A673 (cell line): ENCODE measurements around the gene ATRNL1. TPM values are rescaled to one million over a fixed set of nuclear protein-coding genes. Genes with fewer than 3 reads are reported as not detected.

Source experiments
- BruUV-seq: library from RNA; stranded (reverse); fragments of 400-500 nt; replicated peaks from 2 replicates; lab custom pipeline; 2021; lab: Mats Ljungman, UMichigan
- CTCF ChIA-PET: fragments of 300-600 bp; sonication (Branson Sonifier 250); formaldehyde crosslinking; loops from one replicate; lab custom pipeline; 2022; ENCODE audit warnings: antibody characterized with exemption; lab: Charles Lee
- POLR2A ChIA-PET: fragments of 300-600 bp; sonication (Branson Sonifier 250); formaldehyde crosslinking; loops from one replicate; lab custom pipeline; 2022; ENCODE audit warnings: antibody characterized with exemption; ENCODE audit not compliant: low non-redundant PET; lab: Charles Lee
- DNase-seq: peaks from one replicate; pipeline ENCODE4 v3.0.0-alpha.2; 2015; ENCODE audit warnings: low spot score
- H3K27ac ChIP-seq: fragments of 200-600 bp; sonication (generic); 2 replicates; pipeline ENCODE4 v1.5.1; 2016; ENCODE audit warnings: mixed run types, low read depth, mild to moderate bottlenecking, mixed read lengths, antibody characterized with exemption, low read length; ENCODE audit not compliant: poor library complexity, severe bottlenecking
- H3K27me3 ChIP-seq: fragments of 200-600 bp; sonication (generic); replicated peaks from 2 replicates; pipeline ENCODE4 v1.6.1; 2017; ENCODE audit warnings: mixed run types, low read depth, mild to moderate bottlenecking, mixed read lengths, antibody characterized with exemption, low read length; ENCODE audit not compliant: insufficient read depth, poor library complexity
- H3K36me3 ChIP-seq: fragments of 200-600 bp; sonication (generic); 2 replicates; pipeline ENCODE4 v1.6.1; 2016; ENCODE audit warnings: mixed run types, mild to moderate bottlenecking, mixed read lengths, antibody characterized with exemption, low read length; ENCODE audit not compliant: insufficient read depth, poor library complexity, severe bottlenecking
- H3K4me1 ChIP-seq: fragments of 200-600 bp; sonication (generic); 2 replicates; pipeline ENCODE4 v1.6.1; 2017; ENCODE audit warnings: mixed run types, mild to moderate bottlenecking, mixed read lengths, antibody characterized with exemption, low read length; ENCODE audit not compliant: insufficient read depth, poor library complexity, severe bottlenecking
- H3K4me3 ChIP-seq: fragments of 200-600 bp; sonication (generic); 2 replicates; pipeline ENCODE4 v1.5.1; 2016; ENCODE audit warnings: low read depth, mixed run types, mild to moderate bottlenecking, mixed read lengths, low read length; ENCODE audit not compliant: poor library complexity, severe bottlenecking
- H3K9me3 ChIP-seq: fragments of 200-600 bp; sonication (generic); 2 replicates; pipeline ENCODE4 v1.6.1; 2016; ENCODE audit warnings: mixed run types, low read depth, mild to moderate bottlenecking, mixed read lengths, antibody characterized with exemption, low read length; ENCODE audit not compliant: poor library complexity, severe bottlenecking
- CTCF ChIP-seq: fragments of 300-800, 200-600 bp; sonication (generic); conservative IDR thresholded peaks from 2 replicates; pipeline ENCODE4 v1.5.1; 2017; ENCODE audit warnings: low read depth, mild to moderate bottlenecking, antibody characterized with exemption, low read length, moderate library complexity, mixed read lengths
- EZH2 ChIP-seq: fragments of 200-600 bp; sonication (generic); IDR thresholded peaks from 2 replicates; pipeline ENCODE4 v1.6.1; 2017; ENCODE audit warnings: borderline replicate concordance, low read depth, mild to moderate bottlenecking, mixed read lengths, antibody characterized with exemption, low read length; ENCODE audit not compliant: poor library complexity, severe bottlenecking
- intact Hi-C: fragments of 100-400 bp; cut with micrococcal nuclease; formaldehyde crosslinking; loops from one replicate; pipeline ENCODE4 v1.10.0; 2022; ENCODE audit not compliant: unreplicated experiment
- total RNA-seq: library from RNA; stranded (reverse); gene quantifications from 2 replicates; pipeline ENCODE4 v1.2.3, GENCODE V29; 2021

Gene ATRNL1
- total RNA-seq, 1 experiment from 2014 or later: 3.0 TPM

GRCh38 chr10:115937768-115938056 lies 844.5 kb downstream of the ATRNL1 start:
- H3K4me3 ChIP-seq: no peak overlapping the region
- TF ChIP-seq EZH2 (no peak), CTCF (no peak)
- peaks cover 3% of the 10 kb centered on the region for H3K27me3 ChIP-seq
- H3K27ac ChIP-seq: no peak overlapping the region
- peaks cover 61% of the 10 kb centered on the region for H3K4me1 ChIP-seq
- ChIA-PET POLR2A (no interaction called here), CTCF (no interaction called here)
- peak; percentile 81 for DNase-seq
- intact Hi-C loops: loop anchor here (5.0 kb wide), 1 partner anchor 235 kb away; no protein-coding TSS in a partner anchor
- H3K36me3 ChIP-seq: no peaks in the 10 kb centered on the region
- BruUV-seq: no TSS peak
- H3K9me3 ChIP-seq: peaks cover 6% of the 10 kb centered on the region

- peak; percentile 96 for DNase-seq
- peak overlapping the region; percentile 83 for H3K27ac ChIP-seq
- peaks cover 63% of the 10 kb centered on the region for H3K4me1 ChIP-seq
- H3K27me3 ChIP-seq: no peaks in the 10 kb centered on the region
- intact Hi-C loops: loop anchor here (1.0 to 5.0 kb wide), 2 partner anchors 73 to 233 kb away; no protein-coding TSS in a partner anchor
- peaks cover 6% of the 10 kb centered on the region for H3K9me3 ChIP-seq
- ChIA-PET POLR2A (interaction anchor here (0.6 kb wide), 1 partner anchor 426 kb away, joined by 3 read pairs; no protein-coding TSS in a partner anchor), CTCF (no interaction called here)
- no peak for TF ChIP-seq CTCF
- no peak for TF ChIP-seq EZH2
- no peak overlapping the region for H3K4me3 ChIP-seq
- no peaks in the 10 kb centered on the region for H3K36me3 ChIP-seq
- BruUV-seq: no TSS peak
Observed at GRCh38 chr10:115939101-115939854, 846.1 kb downstream of the ATRNL1 start.

GRCh38 chr10:115941361-115941771 lies 848.2 kb downstream of the ATRNL1 start:
- Histone ChIP-seq H3K36me3 (no peaks in the 10 kb centered on the region), H3K27me3 (no peaks in the 10 kb centered on the region), H3K27ac (peak overlapping the region; percentile 83), H3K9me3 (peaks cover 6% of the 10 kb centered on the region), H3K4me1 (peaks cover 63% of the 10 kb centered on the region), H3K4me3 (no peak overlapping the region)
- intact Hi-C loops: no loop called here
- no TSS peak for BruUV-seq
- TF ChIP-seq CTCF (no peak), EZH2 (no peak)
- ChIA-PET CTCF (no interaction called here), POLR2A (interaction anchor here (0.7 kb wide), 1 partner anchor 36 kb away, joined by 4 read pairs; no protein-coding TSS in a partner anchor)
- DNase-seq: peak; percentile 75
